HEK293 (cell line): ENCODE data around the gene STOML3.

Experiments
- CTCF ChIA-PET: fragments of 350-600 bp; formaldehyde crosslinking; extraction: SDS; loops from one replicate; lab custom pipeline; 2021; ENCODE audit warnings: antibody characterized with exemption; lab: Yijun Ruan, JAX
- POLR2A ChIA-PET: fragments of 300-600 bp; formaldehyde crosslinking; extraction: SDS; loops from one replicate; lab custom pipeline; 2020; ENCODE audit warnings: antibody characterized with exemption, inconsistent platforms; lab: Yijun Ruan, JAX
- H3K27ac ChIP-seq: fragments of 200-500 bp; sonication (Bioruptor generic); 2 replicates; pipeline ENCODE4 v1.5.1; 2014; ENCODE audit warnings: low read depth, low read length, control low read depth, inconsistent platforms; ENCODE audit errors: extremely low read depth
- H3K36me3 ChIP-seq, 2 experiments: fragments of 200-500 bp in 1 of 2; sonication (Bioruptor generic) in 1 of 2; 1 replicate in 1 of 2; 2 replicates in 1 of 2; pipeline ENCODE4 v1.5.1; 2014 to 2017; ENCODE audit warnings: inconsistent platforms in 2 of 2, low read length in 2 of 2; ENCODE audit not compliant: control insufficient read depth in 2 of 2, insufficient read depth in 1 of 2
- H3K4me1 ChIP-seq: fragments of 200-500 bp; sonication (Bioruptor generic); 2 replicates; pipeline ENCODE4 v1.5.1; 2014; ENCODE audit warnings: mild to moderate bottlenecking, low read length, inconsistent platforms; ENCODE audit not compliant: control insufficient read depth, insufficient read depth
- H3K4me3 ChIP-seq: 2 replicates; pipeline ENCODE4 v1.5.1; 2011; ENCODE audit warnings: low read depth, mild to moderate bottlenecking, control low read depth, low read length, moderate library complexity
- H3K9me3 ChIP-seq: fragments of 200-500 bp; sonication (Bioruptor generic); 2 replicates; pipeline ENCODE4 v1.5.1; 2014; ENCODE audit warnings: low read depth, low read length, inconsistent platforms; ENCODE audit not compliant: control insufficient read depth, insufficient read depth
- HOXC10 ChIP-seq: sonication (generic); formaldehyde crosslinking; IDR thresholded peaks from 2 replicates; pipeline ENCODE4 v1.8.1; 2023; ENCODE audit warnings: mild to moderate bottlenecking, missing genetic modification reagents
- KLF10 ChIP-seq: fragments of 450-650 bp; IDR thresholded peaks from 2 replicates; pipeline ENCODE4 v1.5.1; 2018; ENCODE audit warnings: missing biosample characterization, mild to moderate bottlenecking, missing genetic modification characterization
- REPIN1 ChIP-seq: fragments of 450-650 bp; formaldehyde crosslinking; IDR thresholded peaks from 2 replicates; pipeline ENCODE4 v1.5.1; 2017; ENCODE audit warnings: missing biosample characterization, missing genetic modification characterization, low read depth
- YY2 ChIP-seq: fragments of 450-650 bp; formaldehyde crosslinking; IDR thresholded peaks from 2 replicates; pipeline ENCODE4 v1.5.1; 2016; ENCODE audit warnings: missing biosample characterization, missing genetic modification characterization
- ZBTB1 ChIP-seq: fragments of 450-650 bp; formaldehyde crosslinking; IDR thresholded peaks from 2 replicates; pipeline ENCODE4 v1.5.1; 2016; ENCODE audit warnings: missing biosample characterization, missing genetic modification characterization
- ZBTB20 ChIP-seq: fragments of 450-650 bp; formaldehyde crosslinking; IDR thresholded peaks from 2 replicates; pipeline ENCODE4 v1.5.1; 2016; ENCODE audit warnings: missing biosample characterization, missing genetic modification characterization
- ZEB2 ChIP-seq: fragments of 450-650 bp; formaldehyde crosslinking; IDR thresholded peaks from 2 replicates; pipeline ENCODE4 v1.5.1; 2016; ENCODE audit warnings: missing biosample characterization, missing genetic modification characterization
- ZFP37 ChIP-seq: fragments of 450-650 bp; formaldehyde crosslinking; IDR thresholded peaks from 2 replicates; pipeline ENCODE4 v1.5.1; 2016; ENCODE audit warnings: missing biosample characterization, missing genetic modification characterization
- ZNF121 ChIP-seq: fragments of 450-650 bp; formaldehyde crosslinking; IDR thresholded peaks from 2 replicates; pipeline ENCODE4 v1.5.1; 2016; ENCODE audit warnings: missing biosample characterization, missing genetic modification characterization
- ZNF174 ChIP-seq: fragments of 450-650 bp; formaldehyde crosslinking; IDR thresholded peaks from 2 replicates; pipeline ENCODE4 v1.5.0; 2017; ENCODE audit warnings: missing biosample characterization, mild to moderate bottlenecking, missing genetic modification characterization
- ZNF211 ChIP-seq: fragments of 450-650 bp; formaldehyde crosslinking; IDR thresholded peaks from 2 replicates; pipeline ENCODE4 v1.5.1; 2016; ENCODE audit warnings: low read depth, missing biosample characterization, missing genetic modification characterization
- ZNF354C ChIP-seq: fragments of 450-650 bp; formaldehyde crosslinking; IDR thresholded peaks from 2 replicates; pipeline ENCODE4 v1.5.1; 2016; ENCODE audit warnings: missing biosample characterization, missing genetic modification characterization, low read depth, borderline replicate concordance
- ZNF571 ChIP-seq: fragments of 450-650 bp; formaldehyde crosslinking; IDR thresholded peaks from 2 replicates; pipeline ENCODE4 v1.5.0; 2017; ENCODE audit warnings: missing biosample characterization, missing genetic modification characterization
- ZNF610 ChIP-seq: fragments of 450-650 bp; formaldehyde crosslinking; IDR thresholded peaks from 2 replicates; pipeline ENCODE4 v1.5.1; 2016; ENCODE audit warnings: missing biosample characterization, missing genetic modification characterization, borderline replicate concordance
- ZNF626 ChIP-seq: fragments of 450-650 bp; sonication (Bioruptor Pico); formaldehyde crosslinking; IDR thresholded peaks from 2 replicates; pipeline ENCODE4 v1.5.1; 2018; ENCODE audit warnings: missing biosample characterization, missing genetic modification characterization, inconsistent platforms
- ZNF791 ChIP-seq: fragments of 450-650 bp; formaldehyde crosslinking; IDR thresholded peaks from 2 replicates; pipeline ENCODE4 v1.5.1; 2016; ENCODE audit warnings: missing biosample characterization, missing genetic modification characterization
- ZSCAN23 ChIP-seq: fragments of 450-650 bp; formaldehyde crosslinking; IDR thresholded peaks from 2 replicates; pipeline ENCODE4 v1.5.1; 2016; ENCODE audit warnings: missing biosample characterization, missing genetic modification characterization
- TF ChIP-seq, protein P1 (sequence below): fragments of 450-650 bp; formaldehyde crosslinking; IDR thresholded peaks from 2 replicates; pipeline ENCODE4 v1.5.1; 2016; ENCODE audit warnings: missing biosample characterization, missing genetic modification characterization
- TF ChIP-seq, protein P2 (sequence below): sonication (generic); formaldehyde crosslinking; IDR thresholded peaks from 2 replicates; pipeline ENCODE4 v1.8.1; 2022; ENCODE audit warnings: mild to moderate bottlenecking, moderate library complexity, missing genetic modification reagents
- TF ChIP-seq, protein P3 (sequence below): fragments of 450-650 bp; formaldehyde crosslinking; IDR thresholded peaks from 2 replicates; pipeline ENCODE4 v1.5.1; 2016; ENCODE audit warnings: missing biosample characterization, missing genetic modification characterization
- TF ChIP-seq, protein P4 (sequence below): fragments of 450-650 bp; formaldehyde crosslinking; IDR thresholded peaks from 2 replicates; pipeline ENCODE4 v1.5.1; 2016; ENCODE audit warnings: missing biosample characterization, missing genetic modification characterization, borderline replicate concordance
- TF ChIP-seq, protein P5 (sequence below): fragments of 450-650 bp; formaldehyde crosslinking; optimal IDR thresholded peaks from 2 replicates; pipeline ENCODE3; 2016; ENCODE audit warnings: missing biosample characterization, mild to moderate bottlenecking, missing genetic modification characterization

Gene STOML3

DNA sequence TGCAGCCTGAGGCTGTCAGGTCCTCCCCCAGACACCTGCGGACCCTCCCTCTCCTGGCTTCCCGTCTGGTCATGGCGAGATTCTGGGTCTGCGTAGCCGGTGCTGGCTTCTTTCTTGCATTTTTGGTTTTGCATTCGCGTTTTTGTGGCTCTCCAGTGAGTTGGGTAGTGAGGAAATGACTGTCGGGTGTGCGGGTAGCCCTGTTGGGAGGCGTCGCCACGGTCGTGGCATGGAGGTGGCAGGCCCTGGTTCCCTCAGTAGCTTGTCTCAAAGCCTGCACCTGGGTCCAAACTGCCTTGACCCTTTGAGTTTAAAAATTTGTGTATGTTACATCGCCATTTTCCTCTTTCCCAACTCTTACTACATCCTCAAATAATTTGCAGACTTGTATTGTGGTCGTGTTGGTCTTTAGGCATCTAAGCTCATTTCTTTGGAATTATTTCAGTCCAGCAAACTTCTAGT is 48.0 kb upstream of the STOML3 start (continued):
- no peak for TF ChIP-seq YY2 (tag by site-specific recombination)
- 0 out of 2 replicates have a peak, but pooled peaks have one; percentile 84 for TF ChIP-seq ZFP37
- no peak for TF ChIP-seq REPIN1 (tag by site-specific recombination)
- TF ChIP-seq ZNF571: no peak
- peak; percentile 4; the same call in 1 of the 2 replicates for TF ChIP-seq ZBTB20 (tag by site-specific recombination)

DNA sequence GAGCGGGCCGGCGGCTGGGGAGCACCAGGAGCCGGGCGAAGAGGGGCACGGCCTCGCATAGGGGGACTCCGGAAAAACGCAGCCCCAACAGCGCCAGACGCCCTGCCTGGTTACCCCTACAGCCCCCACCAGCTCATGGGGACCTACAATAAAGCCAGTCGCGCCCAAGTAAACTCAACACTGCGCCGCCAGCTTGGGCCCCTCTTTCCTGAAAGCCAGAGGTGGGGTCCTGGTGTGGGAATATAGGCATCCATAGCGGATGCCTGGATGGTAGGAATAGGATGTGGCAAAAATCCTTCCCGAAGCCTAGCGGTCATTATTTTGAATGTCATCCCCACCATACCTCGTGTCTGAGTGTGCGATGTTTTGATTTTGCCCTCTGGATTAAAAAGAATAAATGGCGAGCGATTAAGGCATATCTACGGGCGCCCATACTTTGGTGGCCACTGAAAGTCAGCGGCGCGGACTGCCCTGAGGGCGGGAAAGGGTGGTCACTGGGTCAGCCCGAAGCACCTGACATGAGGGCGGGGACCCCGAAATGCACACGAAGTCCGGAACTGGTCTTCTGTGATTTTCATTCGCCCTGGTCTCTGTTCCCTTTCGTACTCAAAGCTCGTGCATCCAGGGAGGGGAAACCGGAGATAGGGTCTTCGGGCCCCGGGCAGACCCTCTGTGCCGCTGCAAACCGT is 47.4 kb upstream of the STOML3 start, which contains the start of the genes NHLRC3 and PROSER1:
NHLRC3 (plus strand) TSS at position 577 of the 689 bp plus-strand sequence. CDS start 184 bp downstream, outside the sequence.
PROSER1 (minus strand) TSS at position 210 of the 689 bp plus-strand sequence. CDS start 847 bp downstream, outside the sequence.
- Histone ChIP-seq H3K4me1 (peaks cover 3% of the 10 kb centered on the region; the same call in 1 of the 2 replicates), H3K4me3 (peak within 1 kb of the TSS; percentile 72), H3K27ac (peak within 1 kb of the TSS; percentile 90), H3K9me3 (no peaks in the 10 kb centered on the region), H3K36me3 (peaks cover 0 to 10% of the 10 kb centered on the region in 2 experiments; a peak in 1 of 3 replicates)
- ChIA-PET POLR2A (interaction anchor here (1.4 kb wide), 1 partner anchor 10 kb away, joined by 5 read pairs; no protein-coding TSS in a partner anchor), CTCF (no interaction called here)
- no peak for TF ChIP-seq ZNF791 (tag by site-specific recombination)
- TF ChIP-seq YY2 (tag by site-specific recombination): no peak
- TF ChIP-seq ZNF211: no peak
- TF ChIP-seq ZEB2 (tag by site-specific recombination): peak; percentile 75; the same call in 1 of the 2 replicates
- TF ChIP-seq, protein P1, sequence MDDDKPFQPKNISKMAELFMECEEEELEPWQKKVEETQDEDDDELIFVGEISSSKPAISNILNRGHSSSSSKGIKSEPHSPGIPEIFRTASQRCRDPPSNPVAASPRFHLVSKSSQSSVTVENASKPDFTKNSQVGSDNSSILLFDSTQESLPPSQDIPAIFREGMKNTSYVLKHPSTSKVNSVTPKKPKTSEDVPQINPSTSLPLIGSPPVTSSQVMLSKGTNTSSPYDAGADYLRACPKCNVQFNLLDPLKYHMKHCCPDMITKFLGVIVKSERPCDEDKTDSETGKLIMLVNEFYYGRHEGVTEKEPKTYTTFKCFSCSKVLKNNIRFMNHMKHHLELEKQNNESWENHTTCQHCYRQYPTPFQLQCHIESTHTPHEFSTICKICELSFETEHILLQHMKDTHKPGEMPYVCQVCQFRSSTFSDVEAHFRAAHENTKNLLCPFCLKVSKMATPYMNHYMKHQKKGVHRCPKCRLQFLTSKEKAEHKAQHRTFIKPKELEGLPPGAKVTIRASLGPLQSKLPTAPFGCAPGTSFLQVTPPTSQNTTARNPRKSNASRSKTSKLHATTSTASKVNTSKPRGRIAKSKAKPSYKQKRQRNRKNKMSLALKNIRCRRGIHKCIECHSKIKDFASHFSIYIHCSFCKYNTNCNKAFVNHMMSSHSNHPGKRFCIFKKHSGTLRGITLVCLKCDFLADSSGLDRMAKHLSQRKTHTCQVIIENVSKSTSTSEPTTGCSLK (tag by site-specific recombination): no peak
- no peak for TF ChIP-seq ZNF354C (tag by site-specific recombination)
- TF ChIP-seq ZNF174 (tag by site-specific recombination): no peak
- TF ChIP-seq, protein P2, sequence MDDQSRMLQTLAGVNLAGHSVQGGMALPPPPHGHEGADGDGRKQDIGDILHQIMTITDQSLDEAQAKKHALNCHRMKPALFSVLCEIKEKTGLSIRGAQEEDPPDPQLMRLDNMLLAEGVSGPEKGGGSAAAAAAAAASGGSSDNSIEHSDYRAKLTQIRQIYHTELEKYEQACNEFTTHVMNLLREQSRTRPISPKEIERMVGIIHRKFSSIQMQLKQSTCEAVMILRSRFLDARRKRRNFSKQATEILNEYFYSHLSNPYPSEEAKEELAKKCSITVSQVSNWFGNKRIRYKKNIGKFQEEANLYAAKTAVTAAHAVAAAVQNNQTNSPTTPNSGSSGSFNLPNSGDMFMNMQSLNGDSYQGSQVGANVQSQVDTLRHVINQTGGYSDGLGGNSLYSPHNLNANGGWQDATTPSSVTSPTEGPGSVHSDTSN (CRISPR knock-in tag): no peak
- TF ChIP-seq ZNF626 (tag by site-specific recombination): no peak
- TF ChIP-seq, protein P3, sequence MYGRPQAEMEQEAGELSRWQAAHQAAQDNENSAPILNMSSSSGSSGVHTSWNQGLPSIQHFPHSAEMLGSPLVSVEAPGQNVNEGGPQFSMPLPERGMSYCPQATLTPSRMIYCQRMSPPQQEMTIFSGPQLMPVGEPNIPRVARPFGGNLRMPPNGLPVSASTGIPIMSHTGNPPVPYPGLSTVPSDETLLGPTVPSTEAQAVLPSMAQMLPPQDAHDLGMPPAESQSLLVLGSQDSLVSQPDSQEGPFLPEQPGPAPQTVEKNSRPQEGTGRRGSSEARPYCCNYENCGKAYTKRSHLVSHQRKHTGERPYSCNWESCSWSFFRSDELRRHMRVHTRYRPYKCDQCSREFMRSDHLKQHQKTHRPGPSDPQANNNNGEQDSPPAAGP (tag by site-specific recombination): peak; percentile 37; the same call in 1 of the 2 replicates
- TF ChIP-seq, protein P4, sequence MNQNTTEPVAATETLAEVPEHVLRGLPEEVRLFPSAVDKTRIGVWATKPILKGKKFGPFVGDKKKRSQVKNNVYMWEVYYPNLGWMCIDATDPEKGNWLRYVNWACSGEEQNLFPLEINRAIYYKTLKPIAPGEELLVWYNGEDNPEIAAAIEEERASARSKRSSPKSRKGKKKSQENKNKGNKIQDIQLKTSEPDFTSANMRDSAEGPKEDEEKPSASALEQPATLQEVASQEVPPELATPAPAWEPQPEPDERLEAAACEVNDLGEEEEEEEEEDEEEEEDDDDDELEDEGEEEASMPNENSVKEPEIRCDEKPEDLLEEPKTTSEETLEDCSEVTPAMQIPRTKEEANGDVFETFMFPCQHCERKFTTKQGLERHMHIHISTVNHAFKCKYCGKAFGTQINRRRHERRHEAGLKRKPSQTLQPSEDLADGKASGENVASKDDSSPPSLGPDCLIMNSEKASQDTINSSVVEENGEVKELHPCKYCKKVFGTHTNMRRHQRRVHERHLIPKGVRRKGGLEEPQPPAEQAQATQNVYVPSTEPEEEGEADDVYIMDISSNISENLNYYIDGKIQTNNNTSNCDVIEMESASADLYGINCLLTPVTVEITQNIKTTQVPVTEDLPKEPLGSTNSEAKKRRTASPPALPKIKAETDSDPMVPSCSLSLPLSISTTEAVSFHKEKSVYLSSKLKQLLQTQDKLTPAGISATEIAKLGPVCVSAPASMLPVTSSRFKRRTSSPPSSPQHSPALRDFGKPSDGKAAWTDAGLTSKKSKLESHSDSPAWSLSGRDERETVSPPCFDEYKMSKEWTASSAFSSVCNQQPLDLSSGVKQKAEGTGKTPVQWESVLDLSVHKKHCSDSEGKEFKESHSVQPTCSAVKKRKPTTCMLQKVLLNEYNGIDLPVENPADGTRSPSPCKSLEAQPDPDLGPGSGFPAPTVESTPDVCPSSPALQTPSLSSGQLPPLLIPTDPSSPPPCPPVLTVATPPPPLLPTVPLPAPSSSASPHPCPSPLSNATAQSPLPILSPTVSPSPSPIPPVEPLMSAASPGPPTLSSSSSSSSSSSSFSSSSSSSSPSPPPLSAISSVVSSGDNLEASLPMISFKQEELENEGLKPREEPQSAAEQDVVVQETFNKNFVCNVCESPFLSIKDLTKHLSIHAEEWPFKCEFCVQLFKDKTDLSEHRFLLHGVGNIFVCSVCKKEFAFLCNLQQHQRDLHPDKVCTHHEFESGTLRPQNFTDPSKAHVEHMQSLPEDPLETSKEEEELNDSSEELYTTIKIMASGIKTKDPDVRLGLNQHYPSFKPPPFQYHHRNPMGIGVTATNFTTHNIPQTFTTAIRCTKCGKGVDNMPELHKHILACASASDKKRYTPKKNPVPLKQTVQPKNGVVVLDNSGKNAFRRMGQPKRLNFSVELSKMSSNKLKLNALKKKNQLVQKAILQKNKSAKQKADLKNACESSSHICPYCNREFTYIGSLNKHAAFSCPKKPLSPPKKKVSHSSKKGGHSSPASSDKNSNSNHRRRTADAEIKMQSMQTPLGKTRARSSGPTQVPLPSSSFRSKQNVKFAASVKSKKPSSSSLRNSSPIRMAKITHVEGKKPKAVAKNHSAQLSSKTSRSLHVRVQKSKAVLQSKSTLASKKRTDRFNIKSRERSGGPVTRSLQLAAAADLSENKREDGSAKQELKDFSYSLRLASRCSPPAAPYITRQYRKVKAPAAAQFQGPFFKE (tag by site-specific recombination): no peak
- TF ChIP-seq, protein P5, sequence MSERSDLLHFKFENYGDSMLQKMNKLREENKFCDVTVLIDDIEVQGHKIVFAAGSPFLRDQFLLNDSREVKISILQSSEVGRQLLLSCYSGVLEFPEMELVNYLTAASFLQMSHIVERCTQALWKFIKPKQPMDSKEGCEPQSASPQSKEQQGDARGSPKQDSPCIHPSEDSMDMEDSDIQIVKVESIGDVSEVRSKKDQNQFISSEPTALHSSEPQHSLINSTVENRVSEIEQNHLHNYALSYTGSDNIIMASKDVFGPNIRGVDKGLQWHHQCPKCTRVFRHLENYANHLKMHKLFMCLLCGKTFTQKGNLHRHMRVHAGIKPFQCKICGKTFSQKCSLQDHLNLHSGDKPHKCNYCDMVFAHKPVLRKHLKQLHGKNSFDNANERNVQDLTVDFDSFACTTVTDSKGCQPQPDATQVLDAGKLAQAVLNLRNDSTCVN (tag by site-specific recombination): peak; percentile 47
- TF ChIP-seq KLF10 (tag by site-specific recombination): peak; percentile 58
- 0 out of 2 replicates have a peak, but pooled peaks have one; percentile 61 for TF ChIP-seq ZNF610 (tag by site-specific recombination)
- TF ChIP-seq ZSCAN23 (tag by site-specific recombination): no peak
- no peak for TF ChIP-seq HOXC10 (CRISPR knock-in tag)
- no peak for TF ChIP-seq ZNF121 (tag by site-specific recombination)
- TF ChIP-seq ZBTB1 (tag by site-specific recombination): no peak
